ENCODE results near the gene DCST1. TPM values are rescaled to one million over a fixed set of nuclear protein-coding genes. Genes with fewer than 3 reads are reported as not detected.

The DCST1 gene
- total and polyA plus RNA-seq, 2 of the 13 experiments (the other 11 are each of a cell fraction or from before 2014, with no cell fraction given): 0.04 TPM; not detected in 1

GRCh38 chr1:155043793-155044192 lies 10.2 kb downstream of the DCST1 start (continued):
- TF ChIP-seq ZBTB7A (CRISPR knock-in tag; IDR thresholded peaks at IDR 0.05): 0 out of 2 replicates have a peak, but pooled peaks have one; percentile 40
- TF ChIP-seq ZNF577 (CRISPR knock-in tag; IDR thresholded peaks at IDR 0.05; ENCODE audit: borderline replicate concordance, low read depth): no peak
- peak; percentile 22; the same call in 1 of the 2 replicates for TF ChIP-seq TFDP1 (CRISPR knock-in tag; IDR thresholded peaks at IDR 0.05; ENCODE audit: borderline replicate concordance)
- TF ChIP-seq IRF2 (CRISPR knock-in tag; IDR thresholded peaks at IDR 0.05): peak; percentile 52
- TF ChIP-seq ZNF329 (CRISPR knock-in tag; IDR thresholded peaks at IDR 0.05; ENCODE audit: low read depth): 0 out of 2 replicates have a peak, but pooled peaks have one; percentile 7
- no peak for TF ChIP-seq SNAPC4 (CRISPR knock-in tag; IDR thresholded peaks at IDR 0.05)
- TF ChIP-seq ASH2L (IDR thresholded peaks at IDR 0.05; ENCODE audit: insufficient read length, low read depth, low read length): no peak
- TF ChIP-seq ZNF256 (CRISPR knock-in tag; conservative IDR thresholded peaks at IDR 0.05): no peak
- TF ChIP-seq ZNF552 (CRISPR knock-in tag; IDR thresholded peaks at IDR 0.05; ENCODE audit: borderline replicate concordance): no peak
- TF ChIP-seq ZNF121 (CRISPR knock-in tag; IDR thresholded peaks at IDR 0.05): peak; percentile 59; the same call in 1 of the 2 replicates
- no peak for TF ChIP-seq RFXAP (CRISPR knock-in tag; IDR thresholded peaks at IDR 0.05; ENCODE audit: borderline replicate concordance)
